Uterus (tissue), 2 donors: ENCODE measurements around the gene GRIK1.

Experiments
- POLR2A ChIP-seq, 2 donors: fragments of 450-650 bp; IDR thresholded peaks; one replicate each; pipeline ENCODE4 v1.6.1; 2016; ENCODE audit warnings: antibody characterized with exemption in 2 of 2, mild to moderate bottlenecking in 1 of 2, moderate library complexity in 1 of 2
- TF ChIP-seq, protein P1 (sequence below), 4 experiments: fragments of 200-600 bp in 2 of 4; fragments of 450-650 bp in 2 of 4; sonication (generic) in 2 of 4; IDR thresholded peaks; one replicate each; pipeline ENCODE4 v1.5.1; 2016 to 2019; ENCODE audit warnings: antibody characterized with exemption in 4 of 4, mild to moderate bottlenecking in 2 of 4, moderate library complexity in 1 of 4

GRCh38 chr21:29671728-29672127 is 268.1 kb downstream of the GRIK1 start:
- TF ChIP-seq, protein P1, sequence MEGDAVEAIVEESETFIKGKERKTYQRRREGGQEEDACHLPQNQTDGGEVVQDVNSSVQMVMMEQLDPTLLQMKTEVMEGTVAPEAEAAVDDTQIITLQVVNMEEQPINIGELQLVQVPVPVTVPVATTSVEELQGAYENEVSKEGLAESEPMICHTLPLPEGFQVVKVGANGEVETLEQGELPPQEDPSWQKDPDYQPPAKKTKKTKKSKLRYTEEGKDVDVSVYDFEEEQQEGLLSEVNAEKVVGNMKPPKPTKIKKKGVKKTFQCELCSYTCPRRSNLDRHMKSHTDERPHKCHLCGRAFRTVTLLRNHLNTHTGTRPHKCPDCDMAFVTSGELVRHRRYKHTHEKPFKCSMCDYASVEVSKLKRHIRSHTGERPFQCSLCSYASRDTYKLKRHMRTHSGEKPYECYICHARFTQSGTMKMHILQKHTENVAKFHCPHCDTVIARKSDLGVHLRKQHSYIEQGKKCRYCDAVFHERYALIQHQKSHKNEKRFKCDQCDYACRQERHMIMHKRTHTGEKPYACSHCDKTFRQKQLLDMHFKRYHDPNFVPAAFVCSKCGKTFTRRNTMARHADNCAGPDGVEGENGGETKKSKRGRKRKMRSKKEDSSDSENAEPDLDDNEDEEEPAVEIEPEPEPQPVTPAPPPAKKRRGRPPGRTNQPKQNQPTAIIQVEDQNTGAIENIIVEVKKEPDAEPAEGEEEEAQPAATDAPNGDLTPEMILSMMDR (IDR thresholded peaks at IDR 0.05), result no peak
- no peak for TF ChIP-seq POLR2A (IDR thresholded peaks at IDR 0.05)
